Measurements from ENCODE around the gene TRIM26.

GRCh38 chr6:30204116-30204515 is 9.1 kb downstream of the TRIM26 start:
- TF ChIP-seq CTCF (IDR thresholded peaks at IDR 0.05) (no peak), POLR2A (IDR thresholded peaks at IDR 0.05) (no peak)

Data from lower leg skin (tissue), 3 donors.